HL-60/S4 (cell line): ENCODE results near the gene LGALS7B.
"Not testable (repeated sequence)": the region's sequence is repeated elsewhere in the genome, so short reads cannot be mapped to it uniquely, and the experiment has no call there.

ENCODE experiments used
- in situ Hi-C: fragments of 300-500 bp; cut with MboI; formaldehyde crosslinking; loops from 2 replicates; pipeline ENCODE4 v1.14.3; 2022; ENCODE audit warnings: low sequenced_read_pairs

LGALS7B gene

DNA sequence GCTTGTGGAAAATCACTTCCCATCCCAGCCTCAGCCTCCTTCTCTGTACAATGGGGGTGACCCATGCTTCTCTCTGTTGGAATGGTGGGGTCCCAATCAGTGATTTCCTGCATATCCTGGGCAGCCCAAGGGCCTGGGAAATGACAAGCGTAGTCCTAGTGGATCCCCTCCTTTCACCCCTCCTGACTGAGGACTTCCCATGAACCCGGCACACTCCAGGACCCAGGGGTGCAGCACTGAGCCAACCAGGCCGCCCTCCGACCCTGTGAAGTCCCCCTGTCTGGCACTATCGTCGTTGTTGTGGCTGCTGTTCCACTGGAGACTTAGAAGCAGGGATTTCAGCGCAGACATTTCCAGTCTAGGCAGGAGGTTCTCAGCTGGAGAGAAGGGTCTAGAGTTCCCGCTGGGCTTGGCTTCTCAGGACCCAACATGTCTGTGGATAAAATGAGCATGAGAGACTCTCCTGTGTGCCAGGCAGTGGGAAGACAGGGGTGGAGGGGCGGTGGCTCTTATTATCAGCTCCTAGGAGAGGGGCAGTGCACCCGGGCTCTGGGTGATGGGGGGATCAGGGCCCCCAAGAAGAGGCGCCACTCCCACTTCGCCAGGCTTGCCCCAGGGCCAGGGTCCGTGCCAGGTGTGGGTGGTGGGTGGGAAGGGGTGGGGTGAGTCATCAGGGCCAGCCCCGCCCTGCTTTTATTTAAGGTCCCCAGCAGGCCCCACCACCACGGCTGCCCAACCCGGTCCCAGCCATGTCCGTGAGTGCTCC lies at the start of gene LGALS7B:
LGALS7B (plus strand) TSS at position 723 of the 766 bp plus-strand sequence; CDS start at position 750, 27 bp downstream.
- in situ Hi-C loops, result no loop called here

- in situ Hi-C loops, result no loop called here
Measured at GRCh38 chr19:38739440-38740256, 49.4 kb upstream of the LGALS7B start.

DNA sequence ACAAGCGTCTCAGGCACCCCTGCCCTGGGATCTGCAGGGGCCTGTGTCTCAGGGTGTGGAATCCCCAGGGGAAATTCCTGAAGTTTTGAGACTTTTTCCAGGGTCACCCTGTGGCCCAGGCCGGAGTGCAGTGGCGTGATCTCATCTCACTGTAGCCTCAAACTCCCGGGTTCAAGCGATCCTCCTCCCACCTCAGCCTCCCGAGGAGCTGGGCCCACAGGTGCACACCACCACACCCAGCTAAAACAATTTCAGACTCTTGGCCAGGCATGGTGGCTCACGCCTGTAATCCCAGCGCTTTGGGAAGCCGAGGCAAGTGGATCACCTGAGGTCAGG lies 48.8 kb upstream of the LGALS7B start:
- in situ Hi-C loops, result no loop called here

DNA sequence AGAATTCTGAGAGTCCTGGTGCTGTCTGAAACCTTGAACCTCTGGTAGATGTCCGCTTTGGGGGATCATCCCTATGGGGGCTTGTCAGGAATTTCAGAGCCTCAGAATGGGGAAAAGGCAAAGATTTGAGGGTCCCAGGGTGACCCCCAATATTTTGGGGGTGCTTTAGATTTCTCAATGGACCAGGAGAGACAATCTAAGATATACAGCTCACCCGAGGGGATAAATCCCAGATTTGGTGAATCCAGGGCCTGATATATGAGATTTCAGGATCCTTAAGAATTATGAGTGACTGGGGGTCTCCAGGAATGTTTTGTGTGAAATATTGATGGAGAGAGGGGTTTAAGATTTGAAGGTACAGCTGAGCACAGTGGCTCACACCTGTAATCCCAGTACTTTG lies 48.1 kb upstream of the LGALS7B start:
- in situ Hi-C loops, result no loop called here

- in situ Hi-C loops, result no loop called here
Measured at GRCh38 chr19:38741670-38742069, 47.3 kb upstream of the LGALS7B start.

GRCh38 chr19:38742296-38742695 lies 46.7 kb upstream of the LGALS7B start:
- in situ Hi-C loops, result no loop called here

GRCh38 chr19:38742906-38743305 lies 46.1 kb upstream of the LGALS7B start:
- in situ Hi-C loops, result no loop called here

GRCh38 chr19:38743394-38744297 lies 45.4 kb upstream of the LGALS7B start:
- in situ Hi-C loops, result no loop called here

- in situ Hi-C loops, result no loop called here
Measured at GRCh38 chr19:38744298-38744681, 44.7 kb upstream of the LGALS7B start, which contains the start of gene CAPN12. Gene CAPN12 (minus strand): TSS chr19:38744474. CDS start chr19:38744165, 309 bp downstream.

DNA sequence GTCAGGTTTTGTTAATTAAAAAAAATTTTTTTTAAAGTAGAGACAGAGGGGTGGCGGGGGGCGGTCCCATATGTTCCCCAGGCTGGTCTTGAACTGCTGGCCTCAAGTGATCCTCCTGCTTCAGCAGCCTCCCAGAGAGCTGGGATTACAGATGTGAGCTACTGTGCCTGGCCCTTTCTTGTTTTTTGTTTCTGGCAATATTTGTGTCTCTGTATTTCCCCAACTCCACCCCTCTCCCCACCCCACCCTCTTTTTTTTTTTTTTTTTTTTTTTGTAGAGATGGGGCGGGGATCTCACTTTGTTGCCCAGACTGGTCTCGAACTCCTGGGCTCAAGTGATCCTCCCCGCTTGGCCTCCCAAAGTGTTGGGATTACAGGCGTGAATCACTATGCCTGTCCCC lies 44.1 kb upstream of the LGALS7B start:
- in situ Hi-C loops, result no loop called here

DNA sequence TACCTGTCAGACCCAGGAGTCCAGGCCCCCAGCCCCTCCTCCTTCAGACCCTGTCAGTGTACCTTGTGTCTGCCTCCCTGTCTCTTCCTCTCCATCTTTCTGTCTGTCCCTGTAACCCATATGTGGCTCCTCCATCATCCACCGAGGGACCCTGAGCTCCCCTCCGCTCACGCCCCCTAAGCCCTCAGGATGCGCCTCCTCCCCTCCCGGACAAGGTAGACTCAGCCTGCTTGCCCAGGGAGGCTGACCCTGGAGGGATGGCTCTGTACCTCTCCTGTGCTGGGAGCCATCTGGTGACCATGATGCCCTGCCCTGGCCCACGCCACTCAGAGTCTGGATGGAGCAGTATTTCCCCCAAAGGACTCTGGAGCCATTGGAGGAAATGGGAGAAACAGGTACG lies 43.7 kb upstream of the LGALS7B start:
- in situ Hi-C loops, result no loop called here

DNA sequence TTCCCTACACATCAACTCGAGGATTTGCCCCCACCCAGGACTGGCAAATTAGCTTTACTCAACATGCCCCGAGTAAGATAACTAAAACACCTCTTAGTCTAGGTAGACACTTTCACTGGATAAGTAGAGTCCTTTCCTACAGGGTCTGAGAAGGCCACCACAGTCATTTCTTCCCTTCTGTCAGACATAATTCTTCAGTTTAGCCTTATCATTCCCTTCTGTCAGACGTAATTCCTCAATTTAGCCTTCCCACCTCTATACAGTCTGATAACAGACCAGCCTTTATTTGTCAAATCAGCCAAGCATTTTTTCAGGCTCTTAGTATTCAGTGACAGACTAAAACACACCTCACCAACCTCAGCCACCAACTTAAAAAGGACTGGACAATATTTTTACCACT lies 35.2 kb upstream of the LGALS7B start:
- in situ Hi-C loops, result not testable (repeated sequence)

GRCh38 chr19:38754196-38754595 lies 34.8 kb upstream of the LGALS7B start:
- in situ Hi-C loops, result not testable (repeated sequence)

GRCh38 chr19:38759590-38760003 lies 29.4 kb upstream of the LGALS7B start:
- in situ Hi-C loops, result no loop called here

DNA sequence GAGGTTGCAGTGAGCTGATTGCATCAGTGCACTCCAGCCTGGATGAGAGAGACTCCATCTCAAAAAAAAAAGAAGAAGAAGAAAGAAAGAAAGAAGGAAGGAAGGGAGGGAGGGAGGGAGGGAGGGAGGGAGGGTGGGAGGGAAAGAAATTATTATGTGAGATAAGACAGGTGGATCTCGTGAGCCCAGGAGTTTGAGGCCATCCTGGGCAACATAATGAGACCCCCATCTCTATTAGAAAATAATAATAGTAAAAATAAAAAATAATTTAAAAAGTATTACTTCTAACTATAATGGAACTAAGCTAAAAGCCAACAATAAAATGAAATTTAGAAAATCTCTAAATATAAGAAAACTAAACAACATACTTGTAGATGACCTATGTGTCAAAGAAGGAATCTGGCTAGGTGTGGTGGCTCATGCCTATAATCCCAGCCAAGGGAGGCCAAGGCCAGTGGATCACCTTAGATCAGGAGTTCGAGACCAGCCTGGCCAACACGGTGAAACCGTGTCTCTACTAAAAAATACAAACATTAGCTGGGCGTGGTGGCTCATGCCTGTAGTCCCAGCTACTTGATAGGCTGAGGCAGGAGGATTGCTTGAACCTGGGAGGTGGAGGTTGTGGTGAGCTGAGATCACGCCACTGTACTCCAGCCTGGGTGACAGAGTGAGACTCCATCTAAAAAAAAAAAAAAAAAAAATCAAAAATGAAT lies 28.0 kb upstream of the LGALS7B start:
- in situ Hi-C loops, result not testable (repeated sequence)

DNA sequence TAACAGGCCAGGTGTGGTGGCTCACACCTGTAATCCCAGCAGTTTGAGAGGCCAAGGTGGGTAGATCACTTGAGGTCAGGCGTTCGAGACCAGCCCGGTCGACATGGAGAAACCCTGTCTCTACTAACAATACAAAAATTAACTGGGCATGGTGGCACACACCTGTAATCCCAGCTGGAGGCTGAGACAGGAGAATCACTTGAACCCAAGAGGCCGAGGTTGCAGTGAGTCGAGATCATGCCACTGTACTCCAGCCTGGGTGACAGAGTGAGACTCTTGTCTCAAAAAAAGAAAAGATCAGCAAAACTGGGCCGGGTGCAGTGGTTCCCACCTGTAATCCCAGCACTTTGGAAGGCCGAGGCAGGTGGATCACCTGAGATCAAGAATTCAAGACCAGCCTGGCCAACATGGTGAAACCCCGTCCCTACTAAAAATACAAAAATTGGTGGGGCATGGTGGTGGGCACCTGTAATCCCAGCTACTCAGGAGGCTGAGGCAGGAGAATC lies 27.1 kb upstream of the LGALS7B start:
- in situ Hi-C loops, result not testable (repeated sequence)

GRCh38 chr19:38763795-38764220 lies 25.2 kb upstream of the LGALS7B start:
- in situ Hi-C loops, result no loop called here

GRCh38 chr19:38765214-38765613 lies 23.8 kb upstream of the LGALS7B start:
- in situ Hi-C loops, result no loop called here

DNA sequence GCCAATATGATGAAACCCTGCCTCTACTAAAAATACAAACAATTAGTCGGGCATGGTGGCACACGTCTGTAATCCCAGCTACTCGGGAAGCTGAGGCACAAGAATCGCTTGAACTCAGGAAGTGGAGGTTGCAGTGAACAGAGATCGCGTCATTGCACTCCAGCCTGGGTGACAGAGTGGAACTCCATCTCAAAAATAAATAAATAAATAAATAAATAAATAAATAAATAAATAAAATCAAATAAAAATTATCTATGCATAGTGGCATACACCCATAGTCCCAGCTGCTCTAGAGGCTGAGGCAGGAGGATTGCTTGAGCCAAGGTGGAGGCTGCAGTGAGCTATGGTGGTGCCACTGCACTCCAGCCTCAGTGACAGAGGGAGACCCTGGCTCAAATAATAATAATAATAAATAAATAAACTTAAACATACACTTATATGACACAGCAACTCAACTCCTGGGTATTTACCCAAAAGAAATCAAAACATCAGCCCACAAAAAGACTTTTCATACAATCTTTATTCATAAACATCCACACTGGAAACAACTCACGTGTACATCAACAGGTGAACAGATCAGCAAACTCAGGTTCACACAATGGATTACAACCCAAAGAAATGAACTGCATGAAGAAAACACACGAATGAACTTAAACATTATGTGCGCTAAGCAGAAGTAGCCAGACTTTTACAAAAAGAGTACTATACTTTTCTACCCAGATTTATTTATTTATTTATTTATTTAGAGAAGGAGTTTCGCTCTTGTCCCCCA lies 22.5 kb upstream of the LGALS7B start:
- in situ Hi-C loops, result no loop called here
